ACHN (cell line): Measurements from ENCODE around the gene SAMD4A.

ENCODE experiments used
- DNase-seq: peaks from one replicate; pipeline ENCODE4 v3.0.0-alpha.2; 2015
- in situ Hi-C: cut with HindIII; loops from 2 replicates; pipeline ENCODE4 v1.10.0; 2017; ENCODE audit warnings: low sequenced_read_pairs, low pct_ligation_motif_present, low pct_unique_long_range_greater_than_20kb

The SAMD4A gene

DNA sequence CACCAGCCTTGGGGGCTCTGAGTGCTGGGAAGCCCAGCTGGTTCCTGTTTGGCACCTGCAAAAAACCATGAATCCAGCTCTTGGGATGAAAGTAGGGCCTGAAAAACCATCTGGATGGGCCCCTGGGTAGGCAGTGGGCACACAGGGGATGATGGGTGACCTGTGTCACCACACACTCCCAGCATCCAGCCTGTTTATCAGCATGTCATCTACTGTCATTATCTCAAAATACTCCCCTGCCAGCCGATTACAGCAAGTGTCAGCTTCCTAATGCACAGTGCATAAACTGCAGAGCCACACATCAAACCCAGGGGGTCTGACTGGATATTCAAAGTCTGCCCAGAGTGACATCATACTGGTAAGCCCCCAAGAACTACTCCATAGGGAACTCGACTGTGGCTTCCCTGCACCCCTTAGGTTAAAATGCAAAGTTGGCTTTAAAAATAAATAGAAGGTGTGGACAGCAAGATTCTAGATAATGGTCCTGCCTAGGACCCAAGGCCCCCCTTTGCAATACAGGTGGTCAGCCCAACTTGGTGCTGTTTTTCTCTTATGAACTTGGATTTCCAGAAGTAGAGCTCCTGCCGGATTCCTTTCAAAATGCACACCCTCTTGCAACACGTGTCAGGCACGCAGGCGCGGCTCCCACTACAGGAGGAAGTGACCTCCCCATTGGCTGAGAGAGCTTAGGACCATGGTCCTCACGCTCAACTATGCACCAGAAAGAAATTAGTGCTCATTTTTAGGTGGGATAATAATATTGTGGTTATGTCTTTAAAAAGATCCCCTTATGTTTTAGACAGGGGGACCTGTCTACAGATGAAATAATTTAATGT, 241.6 kb downstream of the SAMD4A start:
- no peak for DNase-seq
- in situ Hi-C loops = no loop called here

DNA sequence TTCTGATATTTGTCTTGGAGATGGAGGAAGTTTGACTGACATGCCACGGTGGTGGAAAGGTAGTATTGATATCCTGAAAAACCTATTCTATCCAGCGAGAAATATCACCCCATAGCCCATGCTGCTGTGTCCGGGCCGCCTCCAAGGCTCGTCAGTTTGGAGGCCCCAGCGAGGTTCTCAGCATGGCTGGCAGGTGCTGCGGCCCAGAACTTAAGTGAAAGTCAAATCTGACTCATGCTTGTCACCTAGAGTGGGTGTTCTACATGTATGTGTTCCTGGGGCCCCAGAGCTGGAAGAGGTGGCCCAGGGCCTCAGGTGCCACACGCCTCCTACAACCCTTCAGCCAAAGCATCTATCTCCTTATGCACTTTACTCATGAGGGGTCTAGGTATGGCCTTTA, 242.8 kb downstream of the SAMD4A start:
- in situ Hi-C loops = no loop called here
- no peak for DNase-seq

DNA sequence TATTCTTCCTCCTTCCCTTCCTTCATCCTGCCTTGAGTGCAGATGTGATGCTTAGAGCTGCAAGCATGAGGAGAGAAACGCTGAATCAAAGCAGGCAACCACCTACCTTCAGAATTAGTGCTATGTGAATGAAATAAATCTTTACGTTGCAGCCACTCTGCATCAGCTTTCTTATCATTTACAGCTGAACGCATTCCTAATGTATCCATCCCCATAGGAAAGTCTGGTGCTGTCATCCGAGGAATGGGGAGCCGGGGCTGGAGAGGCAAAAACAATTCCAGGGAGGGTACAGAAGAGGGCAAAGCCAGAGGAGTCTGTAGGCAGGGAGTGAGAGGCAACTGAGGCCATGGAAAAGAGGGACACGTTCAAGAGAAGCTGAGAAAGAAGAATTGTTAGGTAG, 245.7 kb downstream of the SAMD4A start:
- in situ Hi-C loops = no loop called here
- DNase-seq = no peak

DNA sequence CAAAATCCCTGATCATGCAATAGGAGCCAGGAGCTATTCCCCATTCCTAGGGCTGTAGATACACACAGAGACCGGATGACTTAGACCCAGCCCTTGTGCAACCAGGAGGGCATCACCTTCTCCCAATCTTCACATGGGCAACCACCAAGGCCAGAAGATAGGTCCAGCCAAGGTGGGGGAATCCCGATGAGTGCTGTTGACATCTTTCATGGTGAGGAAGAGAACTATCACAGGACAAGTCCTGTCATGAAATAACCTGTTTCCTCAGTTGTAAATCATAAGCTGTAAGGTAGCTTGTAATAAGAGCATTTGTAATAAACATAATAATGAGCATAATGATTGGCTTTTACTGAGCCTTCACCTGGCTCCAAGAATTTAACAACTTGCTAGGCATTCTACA, 246.2 kb downstream of the SAMD4A start:
- in situ Hi-C loops = no loop called here
- DNase-seq = no peak

DNA sequence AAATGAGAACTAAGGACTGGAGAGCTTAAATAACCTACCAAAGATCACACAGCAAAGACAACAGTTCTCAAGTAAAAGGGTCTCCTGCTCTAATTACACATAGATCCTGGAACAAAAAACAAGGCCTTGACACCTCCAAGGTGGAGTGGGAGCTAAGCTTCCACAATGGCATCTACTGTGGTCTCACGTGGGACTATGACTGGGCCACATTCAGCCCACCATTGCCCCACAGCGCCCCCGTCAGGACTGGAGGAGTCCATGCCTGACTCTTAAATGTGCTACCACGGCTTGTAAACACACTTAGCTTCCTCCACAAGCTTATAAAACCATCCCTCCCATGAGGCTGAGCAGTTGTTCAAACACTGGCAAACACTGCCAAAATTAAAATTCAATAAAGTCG, 247.1 kb downstream of the SAMD4A start:
- in situ Hi-C loops = no loop called here
- DNase-seq = peak; percentile 64

DNA sequence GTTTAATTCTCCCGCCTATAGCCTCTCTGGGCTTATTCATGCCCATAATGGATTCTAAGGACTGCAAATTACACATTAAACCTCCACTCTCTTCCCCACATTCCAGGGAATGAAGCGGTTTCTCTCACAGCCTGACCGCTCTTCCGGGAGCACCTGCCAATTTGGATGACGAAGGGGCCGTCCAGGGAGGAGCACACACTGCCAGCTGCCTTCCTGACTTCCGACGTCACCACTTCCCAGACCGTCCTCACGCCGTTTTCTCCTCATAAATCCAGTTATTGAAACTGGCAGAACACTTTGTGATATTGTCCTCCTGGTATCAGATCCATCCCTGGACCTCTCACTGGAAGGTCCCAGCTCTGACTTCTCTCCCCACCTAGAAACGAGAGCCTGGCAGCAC, 248.1 kb downstream of the SAMD4A start:
- in situ Hi-C loops = no loop called here

DNA sequence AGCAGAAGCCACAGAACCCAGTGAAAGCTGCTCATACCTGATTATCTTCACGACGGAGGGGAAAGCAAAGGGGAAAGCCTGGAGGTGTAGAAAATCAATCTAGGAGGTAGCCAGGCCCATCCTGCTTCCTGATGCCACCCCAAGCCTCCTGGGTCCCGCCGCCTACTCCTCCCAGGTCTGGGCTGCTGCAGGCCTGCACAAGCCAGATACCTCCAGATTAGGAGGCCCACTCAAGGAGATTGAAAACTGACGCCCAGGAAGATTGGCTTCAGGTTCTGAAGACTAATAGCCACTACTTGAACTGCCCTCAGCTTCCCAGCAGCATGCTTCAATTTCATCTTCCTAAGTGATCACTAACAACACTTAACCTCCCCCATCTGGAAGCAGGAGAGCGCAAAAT, 248.6 kb downstream of the SAMD4A start:
- in situ Hi-C loops = no loop called here
- DNase-seq = no peak

More for the DNA sequence above, 248.1 kb downstream of the SAMD4A start:
- peak; percentile 86 for DNase-seq

DNA sequence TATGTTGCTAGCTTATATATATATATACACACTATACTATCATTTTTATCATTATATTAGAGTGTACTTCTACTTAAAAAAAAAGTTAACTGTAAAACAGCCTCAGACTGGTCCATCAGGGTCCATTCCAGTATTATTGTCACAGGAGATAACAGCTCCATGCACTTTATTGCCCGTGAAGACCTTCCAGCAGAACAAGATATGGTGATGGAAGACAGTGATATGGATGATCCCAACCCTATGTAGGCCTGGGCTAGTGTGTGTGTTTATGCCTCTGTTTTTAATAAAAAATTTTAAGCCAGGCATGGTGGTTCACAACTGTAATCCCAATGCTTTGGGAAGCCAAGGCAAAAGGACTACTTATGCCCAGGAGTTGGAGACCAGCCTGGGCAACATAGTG, 249.5 kb downstream of the SAMD4A start:
- in situ Hi-C loops = no loop called here
- DNase-seq = no peak

DNA sequence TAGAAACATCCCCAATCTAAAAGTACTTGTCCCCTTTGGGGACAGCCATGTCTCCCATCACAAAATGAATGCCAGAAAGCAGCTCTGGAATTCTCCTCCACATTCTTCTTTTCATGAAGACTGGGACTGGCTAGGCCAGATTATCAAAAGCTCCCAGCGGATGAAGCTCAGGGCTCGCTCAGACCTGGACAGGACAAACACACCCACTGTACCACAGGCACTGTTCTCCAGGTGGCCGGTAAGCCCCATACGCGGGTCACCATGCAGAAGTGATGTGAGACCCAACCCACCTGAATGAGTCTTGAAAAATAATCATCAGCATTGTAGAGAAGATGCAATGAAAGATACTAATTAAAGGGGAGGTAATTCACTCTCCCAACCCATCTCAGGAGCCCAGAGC, 250.6 kb downstream of the SAMD4A start:
- in situ Hi-C loops = no loop called here

DNA sequence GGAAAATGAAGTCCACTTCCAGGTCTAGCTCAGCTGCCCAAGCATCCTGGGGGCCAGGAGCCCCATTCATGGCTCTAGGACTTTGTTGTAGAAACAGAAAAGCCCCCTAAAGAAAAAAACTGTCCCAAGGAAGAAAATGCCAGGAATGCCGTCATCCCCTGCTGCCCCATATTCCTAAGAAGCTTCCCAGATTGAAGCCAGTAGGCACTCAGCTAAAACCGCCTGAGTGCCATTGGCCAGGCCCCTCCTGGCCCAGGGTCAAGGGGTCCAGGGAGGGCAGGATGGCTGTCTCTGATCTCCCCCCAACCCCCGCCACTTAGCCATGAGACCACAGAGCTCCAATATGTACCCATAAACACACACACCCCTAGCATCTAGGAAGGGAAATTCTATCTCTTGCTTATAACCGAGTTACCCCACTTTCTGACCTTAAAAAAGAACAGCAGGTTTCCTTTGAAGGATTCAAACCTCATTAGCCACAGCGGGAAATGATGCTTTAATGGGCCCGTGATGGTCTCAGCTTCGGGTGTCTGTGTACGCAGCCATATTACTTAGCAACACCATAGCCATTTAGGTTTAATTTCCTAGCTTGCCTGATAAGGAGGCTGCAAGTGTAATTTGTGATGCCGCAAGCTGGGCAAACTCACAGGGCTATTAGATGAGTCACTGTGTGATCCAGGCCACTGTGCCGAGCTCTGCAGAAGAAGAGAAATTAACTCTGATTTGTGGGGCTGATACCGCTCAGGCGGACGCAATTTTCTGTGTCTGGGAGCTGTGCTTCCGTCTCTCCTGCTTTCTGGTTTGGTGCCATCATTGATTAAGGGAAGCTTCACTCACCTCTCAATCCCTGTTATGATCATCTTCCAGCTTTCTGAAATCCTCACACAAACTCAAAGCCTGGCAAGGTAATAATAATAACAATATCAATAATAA, 251.5 kb downstream of the SAMD4A start:
- in situ Hi-C loops = no loop called here
- DNase-seq = peak; percentile 64

More for the DNA sequence above, 250.6 kb downstream of the SAMD4A start:
- no peak for DNase-seq

DNA sequence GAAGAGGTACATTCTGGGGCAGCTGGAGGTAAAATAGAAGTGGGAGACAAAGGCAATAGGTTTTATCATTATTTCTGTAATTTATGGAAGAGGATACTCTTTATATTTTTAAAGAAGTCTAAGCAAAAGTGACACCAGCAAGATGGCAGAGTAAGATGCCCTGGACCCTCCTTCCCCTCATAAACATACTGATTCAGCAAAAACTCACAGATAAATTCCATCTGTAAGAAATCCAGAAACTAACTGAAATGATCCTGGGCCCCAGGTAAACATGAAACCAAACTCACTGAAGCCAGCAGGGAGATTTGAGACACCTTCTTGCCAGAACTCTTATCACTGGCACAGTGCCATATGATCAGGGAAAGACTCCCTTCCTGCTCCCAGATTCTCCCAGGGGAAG, 255.8 kb downstream of the SAMD4A start:
- in situ Hi-C loops = no loop called here
- no peak for DNase-seq

DNA sequence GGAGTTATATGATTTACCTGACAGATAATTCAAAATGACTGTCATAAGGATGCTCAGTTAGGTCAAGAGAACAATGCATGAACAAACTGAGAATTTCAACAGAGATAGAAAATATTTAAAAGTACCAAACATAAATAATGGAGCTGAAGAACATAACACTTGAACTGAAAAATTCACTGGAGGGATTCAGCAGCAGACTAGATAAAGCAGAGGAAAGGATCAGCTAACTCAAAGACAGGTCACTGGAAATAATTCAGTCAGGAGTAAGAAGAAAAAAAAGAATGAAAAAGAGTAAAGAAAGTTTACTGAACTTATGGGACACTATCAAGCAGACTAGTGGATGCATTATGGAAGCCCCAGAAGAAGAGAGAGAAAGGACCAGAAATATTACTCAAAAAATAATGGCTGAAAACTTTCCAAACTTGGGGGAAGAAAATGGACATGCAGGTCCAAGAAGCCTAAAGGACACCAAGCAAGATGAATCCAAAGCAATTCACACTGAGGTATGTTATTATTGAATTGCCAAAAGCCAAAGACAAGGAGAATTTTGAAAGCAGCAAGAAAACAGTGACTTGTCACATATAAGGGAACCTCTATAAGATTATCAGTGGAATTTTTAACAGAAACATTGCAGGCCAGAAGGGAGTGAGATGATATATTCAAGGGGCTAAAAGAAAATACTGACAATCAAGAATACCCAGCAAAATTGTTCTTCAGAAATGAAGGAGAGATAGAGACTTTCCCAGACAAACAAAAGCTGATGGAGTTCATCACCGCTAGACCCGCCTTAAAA, 257.0 kb downstream of the SAMD4A start:
- in situ Hi-C loops = no loop called here
- DNase-seq = no peak

DNA sequence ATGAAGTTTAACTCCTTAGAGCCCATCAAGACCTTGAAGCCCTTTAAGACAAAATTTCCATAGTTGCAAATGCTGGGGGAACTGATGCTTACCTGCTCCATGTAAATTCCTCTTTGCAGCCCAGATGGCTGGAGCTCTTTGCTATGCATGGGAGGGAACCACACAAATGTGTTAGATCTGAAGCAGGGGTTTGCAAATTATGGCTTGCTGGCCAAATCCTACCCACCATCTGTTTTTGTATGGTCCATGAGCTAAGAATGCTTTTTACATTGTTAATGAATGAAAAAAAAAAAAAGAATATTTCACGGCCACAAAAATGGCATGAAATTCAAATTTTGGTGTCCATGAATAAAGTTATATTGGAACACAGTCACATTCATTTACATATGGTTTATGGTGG, 261.1 kb downstream of the SAMD4A start:
- in situ Hi-C loops = no loop called here
- DNase-seq = no peak

DNA sequence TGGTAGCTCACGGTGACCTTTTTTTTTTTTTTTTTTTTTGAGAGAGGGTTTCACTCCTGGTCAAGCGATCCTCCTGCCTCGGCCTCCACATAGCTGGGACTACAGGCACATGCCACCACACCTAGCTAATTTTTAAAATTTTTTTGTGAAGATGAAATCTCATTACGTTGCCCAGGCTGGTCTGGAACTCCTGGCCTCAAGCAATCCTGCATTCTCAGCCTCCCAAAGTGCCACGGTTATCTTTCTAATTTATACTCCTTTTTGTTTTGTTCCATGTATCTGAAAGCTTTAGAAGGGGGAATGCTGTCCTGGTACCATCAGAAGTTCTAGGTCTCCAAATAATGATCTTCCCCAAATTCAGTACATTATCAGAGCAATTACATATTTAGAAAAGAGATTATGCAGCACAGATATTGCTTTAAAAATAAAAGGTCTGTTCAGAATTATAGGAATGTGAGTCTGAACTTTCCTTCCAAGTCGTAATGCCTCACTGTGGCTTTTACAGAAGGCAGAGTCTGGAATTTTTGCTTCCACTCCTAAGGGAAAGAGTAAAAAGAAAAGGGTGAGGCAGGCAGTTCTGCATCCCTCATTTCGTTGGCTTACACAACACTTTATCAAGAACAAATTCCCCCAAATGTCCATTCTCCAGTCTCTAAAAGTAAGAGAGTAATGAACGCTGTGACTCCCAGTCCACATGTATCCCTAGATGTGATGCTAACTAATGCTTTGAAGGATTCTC, 262.7 kb downstream of the SAMD4A start:
- DNase-seq = no peak
- in situ Hi-C loops = no loop called here

DNA sequence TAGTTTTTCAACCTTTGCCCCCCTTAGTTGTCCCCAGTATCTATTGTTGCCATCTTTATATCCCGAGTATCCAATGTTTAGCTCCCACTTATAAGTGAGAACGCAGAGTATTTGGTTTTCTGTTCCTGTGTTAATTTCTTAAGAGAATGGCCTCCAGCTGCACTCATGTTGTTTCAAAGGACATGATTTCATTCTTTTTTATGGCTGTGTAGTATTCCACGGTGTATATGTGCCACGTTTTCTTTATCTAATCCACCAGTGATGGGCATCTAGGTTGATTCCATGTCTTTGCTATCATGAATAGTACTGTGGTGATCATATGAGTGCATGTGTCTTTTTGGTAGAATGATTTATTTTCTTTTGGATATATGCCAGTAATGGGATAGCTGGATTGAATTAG, 263.7 kb downstream of the SAMD4A start:
- no peak for DNase-seq
- in situ Hi-C loops = no loop called here

DNA sequence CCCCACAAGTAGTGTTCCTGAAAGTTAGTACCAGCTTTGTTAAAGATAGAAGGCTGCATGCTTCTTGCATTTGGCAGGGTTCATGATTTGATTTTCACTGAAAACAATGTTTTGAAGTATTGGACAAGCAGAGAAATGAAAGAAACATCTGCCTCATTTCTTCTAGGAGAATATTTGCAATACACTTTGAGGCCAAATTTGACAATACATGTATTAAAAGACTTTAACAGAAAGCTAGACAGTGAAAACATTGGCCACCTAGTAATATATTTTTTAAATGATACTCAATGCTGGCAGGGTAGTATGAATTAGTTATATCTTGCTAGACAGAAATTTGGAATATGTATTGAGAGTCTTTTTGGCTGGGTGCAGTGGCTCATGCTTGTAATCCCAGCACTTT, 267.2 kb downstream of the SAMD4A start:
- in situ Hi-C loops = no loop called here
- no peak for DNase-seq

DNA sequence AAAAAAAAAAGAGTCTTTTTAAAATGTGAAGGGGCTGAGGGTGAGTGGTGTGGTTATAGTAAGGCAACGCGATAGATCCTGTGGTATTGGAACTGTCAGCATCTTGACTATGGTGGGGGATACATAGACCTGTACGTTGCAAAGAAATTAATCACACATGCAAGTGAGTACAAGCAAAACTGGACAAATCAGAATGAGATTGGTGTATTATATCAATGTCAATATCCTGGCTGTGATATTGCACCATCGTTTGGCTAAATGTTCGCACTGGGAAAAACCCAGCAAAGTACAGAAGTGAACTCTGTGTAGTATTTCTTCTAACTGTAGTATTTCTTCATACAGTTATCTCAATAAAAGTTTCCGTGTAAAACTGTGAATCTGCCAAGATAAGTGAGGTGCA, 267.8 kb downstream of the SAMD4A start:
- in situ Hi-C loops = no loop called here
- no peak for DNase-seq

DNA sequence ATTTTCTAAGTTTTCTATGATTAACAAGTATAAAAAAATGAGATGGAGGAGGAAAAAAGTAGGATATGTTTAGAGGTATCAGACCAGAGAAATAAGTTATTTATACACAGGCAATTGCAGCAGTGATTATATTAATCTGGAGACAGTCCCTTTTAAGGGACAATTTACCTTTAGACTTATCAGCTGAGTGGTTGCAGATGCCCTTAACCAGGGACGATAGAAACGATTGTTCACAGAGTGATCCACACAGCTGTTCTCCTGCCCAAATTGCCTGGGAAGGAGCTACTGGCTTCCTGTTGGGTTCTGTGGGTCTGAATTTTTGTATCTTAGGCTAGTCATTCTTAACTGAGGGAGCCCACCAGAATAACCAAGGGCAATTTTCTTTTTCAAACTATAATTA, 269.3 kb downstream of the SAMD4A start:
- in situ Hi-C loops = no loop called here
- no peak for DNase-seq
